Pancreas (tissue), 10 donors: ENCODE results near the gene PHYKPL. TPM values are rescaled to one million over a fixed set of nuclear protein-coding genes. Genes with fewer than 3 reads are reported as not detected.
A peak's percentile ranks its signal among the peaks of the same experiment; 100 is the strongest.

Source experiments
- ATAC-seq, 4 donors: fragments of 200-7000 bp; cut with Tn5 transposase; one replicate each; pipeline versions ENCODE4 v1.8.0 to v1.9.1; 2020; ENCODE audit warnings: mild to moderate bottlenecking in 4 of 4, moderate library complexity in 4 of 4
- DNase-seq, 6 donors: peaks; one replicate each; pipeline ENCODE4 v3.0.0-alpha.2; 2020
- FAIRE-seq: peaks from 2 replicates; lab custom pipeline; 2012; peaks lifted over from hg19 to GRCh38; lab: Jason Lieb, UNC
- H3K27ac ChIP-seq, 4 donors: fragments of 200-600 bp; sonication (generic); 1 replicate in 3 of 4; 2 replicates in 1 of 4; pipeline versions ENCODE4 v1.5.0 to v1.8.0; 2020
- H3K27me3 ChIP-seq, 4 donors: fragments of 200-600 bp; one replicate each; pipeline ENCODE4 v1.8.0; 2021
- H3K36me3 ChIP-seq, 3 donors: fragments of 200-600 bp; sonication (generic) in 1 of 3; one replicate each; pipeline versions ENCODE4 v1.5.0 to v1.8.0; 2020 to 2021
- H3K4me1 ChIP-seq, 3 donors: fragments of 200-600 bp; one replicate each; pipeline ENCODE4 v1.8.0; 2021
- H3K4me3 ChIP-seq, 4 donors: fragments of 200-600 bp; sonication (generic) in 2 of 4; one replicate each; pipeline versions ENCODE4 v1.5.0 to v1.8.0; 2020 to 2021
- H3K9me3 ChIP-seq, 4 donors: fragments of 200-600 bp; one replicate each; pipeline ENCODE4 v1.8.0; 2021
- WGBS, 2 donors: extraction: QIAGEN DNeasy Blood & Tissue Kit; methylation state at CpG; one replicate each; pipeline ENCODE4 v1.1.7; 2013; 5-methylcytosine and 5-hydroxymethylcytosine counted together
- intact Hi-C, 3 donors: fragments of 100-400 bp; cut with DNase I; formaldehyde crosslinking; loops; one replicate each; pipeline versions ENCODE4 v1.11.1 to v1.14.2; 2022
- polyA plus RNA-seq, 2 donors: library from polyadenylated mRNA; stranded (reverse); fragments of 200-250 nt; gene quantifications; one replicate each; pipeline ENCODE4 v1.2.3, GENCODE V29; 2013
- total RNA-seq, 6 donors: library from RNA; stranded (reverse); fragmentation: NEBNext Ultra II Directional in 4 of 6; extraction: Animal tissue kit (Norgen Biotek cat#: 25700) in 4 of 6; gene quantifications; one replicate each; pipeline versions ENCODE4 v1.2.1 to v1.2.4, GENCODE V29; 2021 to 2023
- TF ChIP-seq, protein P1 (sequence below), 4 donors: fragments of 200-600 bp; sonication (generic) in 3 of 4; IDR thresholded peaks; one replicate each; pipeline versions ENCODE4 v1.5.0 to v1.8.0; 2021; ENCODE audit warnings: antibody characterized with exemption in 4 of 4
- donor health status: healthy with polysubstance abuse.
- donor health status: DM: no; HTN: no; CAD: no; lungs with moderate emphysema.
- donor health status: DM: no; HTN: no; CAD: no.
- donor health status: control.
- donor health status: control.
- donor health status: Bipolar disorder and iron deficiency.
- donor health status: DM: yes; HTN: yes; CAD: no.
- donor health status: DM: no; HTN: no; CAD: no.
- donor health status: DM: no; HTN: no; CAD: no.
- donor health status: DM: yes; HTN: yes; CAD: no.

The PHYKPL gene
- total and polyA plus RNA-seq, 8 donors: 29.3 to 83.5 (median 39.2) TPM

DNA sequence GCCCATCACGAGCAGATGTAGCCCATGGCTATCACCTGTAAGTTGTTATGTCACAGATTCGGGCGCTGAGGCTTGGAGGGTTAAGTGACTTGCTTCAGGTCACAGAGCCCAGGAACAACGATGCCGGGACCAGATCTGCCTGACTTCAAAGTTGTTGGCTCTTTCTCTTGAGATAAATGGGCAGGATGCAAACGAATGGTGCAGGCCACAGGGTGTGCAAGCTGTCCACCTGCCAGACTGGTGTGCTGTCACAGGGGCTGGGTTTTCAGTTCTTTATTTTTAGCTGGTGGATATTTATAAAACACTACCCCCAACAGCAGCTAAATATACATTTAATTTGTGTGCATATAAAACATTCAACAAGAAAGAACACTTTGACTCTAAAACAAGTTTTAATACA, 17.7 kb upstream of the PHYKPL start:
- H3K36me3 ChIP-seq: no peaks in the 10 kb centered on the region
- H3K9me3 ChIP-seq: no peaks in the 10 kb centered on the region
- no peak overlapping the region for H3K4me3 ChIP-seq
- 59 to 60% methylated on average over 6 of the region's 6 CpGs for WGBS, 2 donors
- ATAC-seq (no peak), FAIRE-seq (no peak), DNase-seq (no peak)
- TF ChIP-seq, protein P1, sequence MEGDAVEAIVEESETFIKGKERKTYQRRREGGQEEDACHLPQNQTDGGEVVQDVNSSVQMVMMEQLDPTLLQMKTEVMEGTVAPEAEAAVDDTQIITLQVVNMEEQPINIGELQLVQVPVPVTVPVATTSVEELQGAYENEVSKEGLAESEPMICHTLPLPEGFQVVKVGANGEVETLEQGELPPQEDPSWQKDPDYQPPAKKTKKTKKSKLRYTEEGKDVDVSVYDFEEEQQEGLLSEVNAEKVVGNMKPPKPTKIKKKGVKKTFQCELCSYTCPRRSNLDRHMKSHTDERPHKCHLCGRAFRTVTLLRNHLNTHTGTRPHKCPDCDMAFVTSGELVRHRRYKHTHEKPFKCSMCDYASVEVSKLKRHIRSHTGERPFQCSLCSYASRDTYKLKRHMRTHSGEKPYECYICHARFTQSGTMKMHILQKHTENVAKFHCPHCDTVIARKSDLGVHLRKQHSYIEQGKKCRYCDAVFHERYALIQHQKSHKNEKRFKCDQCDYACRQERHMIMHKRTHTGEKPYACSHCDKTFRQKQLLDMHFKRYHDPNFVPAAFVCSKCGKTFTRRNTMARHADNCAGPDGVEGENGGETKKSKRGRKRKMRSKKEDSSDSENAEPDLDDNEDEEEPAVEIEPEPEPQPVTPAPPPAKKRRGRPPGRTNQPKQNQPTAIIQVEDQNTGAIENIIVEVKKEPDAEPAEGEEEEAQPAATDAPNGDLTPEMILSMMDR (IDR thresholded peaks at IDR 0.05): no peak
- no peaks in the 10 kb centered on the region for H3K27me3 ChIP-seq
- no peak overlapping the region for H3K27ac ChIP-seq
- intact Hi-C loops: no loop called here
- no peaks in the 10 kb centered on the region for H3K4me1 ChIP-seq

DNA sequence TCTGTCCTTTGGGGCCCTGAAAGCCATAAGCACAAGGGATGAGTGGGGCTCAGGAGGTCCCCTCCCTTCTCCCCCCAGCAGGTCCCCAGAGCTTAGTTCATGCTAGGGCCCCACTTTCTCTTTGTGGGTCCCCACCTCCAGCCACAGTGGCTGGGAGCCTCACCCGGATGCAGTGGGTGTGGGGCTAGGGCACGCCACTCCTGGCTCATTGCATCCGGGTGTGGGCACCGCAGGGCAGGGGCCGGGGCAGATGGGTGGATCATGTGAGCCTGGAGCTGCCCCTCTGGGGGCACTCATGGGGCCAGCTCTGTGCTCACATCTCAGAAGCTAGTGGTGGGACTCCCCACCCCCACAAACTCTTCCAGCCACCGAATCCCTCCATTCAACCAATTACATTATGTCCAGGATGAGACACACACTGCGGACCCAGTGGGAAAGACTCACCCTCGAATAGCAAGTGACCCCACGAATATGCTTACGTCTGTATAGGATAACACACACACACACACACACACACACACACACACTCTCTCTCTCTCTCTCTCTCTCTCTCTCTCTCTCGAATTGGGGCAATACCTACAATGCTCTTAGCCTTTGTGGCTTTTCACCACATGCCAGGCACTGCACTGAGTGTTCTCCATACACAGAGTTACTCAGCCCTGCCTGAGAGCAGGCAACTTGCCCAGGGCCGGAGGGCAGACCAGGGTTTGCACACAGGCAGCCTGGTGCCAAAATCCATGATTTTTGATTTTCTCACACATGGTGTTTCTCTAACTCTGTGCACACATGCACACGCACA, 16.8 kb upstream of the PHYKPL start:
- TF ChIP-seq, protein P1 (IDR thresholded peaks at IDR 0.05): no peak
- Histone ChIP-seq H3K9me3 (no peaks in the 10 kb centered on the region), H3K4me1 (no peaks in the 10 kb centered on the region), H3K36me3 (no peaks in the 10 kb centered on the region), H3K4me3 (no peak overlapping the region), H3K27ac (no peak overlapping the region), H3K27me3 (no peaks in the 10 kb centered on the region)
- peak in 1 of 4 donors; percentile 65 for ATAC-seq
- WGBS, 2 donors: 67 to 72% methylated on average over 12 to 13 of the region's 13 CpGs
- FAIRE-seq: no peak
- intact Hi-C loops: no loop called here
- peak in 1 of 6 donors; percentile 41 for DNase-seq

DNA sequence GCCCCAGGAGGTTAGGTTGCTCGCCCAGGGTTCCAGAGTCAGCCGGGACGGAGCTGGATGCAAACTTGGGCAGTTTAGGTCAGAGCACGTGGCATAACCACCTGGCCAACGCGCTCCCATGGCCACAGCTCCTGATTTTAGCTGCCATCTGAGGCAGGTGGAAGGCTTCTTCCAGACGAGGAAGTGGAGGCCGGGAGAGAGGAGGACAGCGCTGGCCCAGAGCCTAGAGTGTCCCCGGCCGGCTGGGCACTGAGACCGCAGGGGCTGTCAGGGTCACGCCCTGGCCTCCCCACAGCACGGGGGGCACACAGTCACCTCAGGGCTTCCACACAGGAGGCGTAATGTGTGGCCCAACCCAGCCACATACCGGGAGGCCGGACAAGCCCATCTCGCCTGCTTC, 16.1 kb upstream of the PHYKPL start:
- Histone ChIP-seq H3K27ac (no peak overlapping the region), H3K27me3 (no peaks in the 10 kb centered on the region), H3K36me3 (no peaks in the 10 kb centered on the region), H3K4me3 (no peak overlapping the region), H3K9me3 (no peaks in the 10 kb centered on the region), H3K4me1 (no peaks in the 10 kb centered on the region)
- TF ChIP-seq, protein P1 (IDR thresholded peaks at IDR 0.05): no peak
- ATAC-seq (no peak), DNase-seq (peak in 1 of 6 donors; percentile 52), FAIRE-seq (no peak)
- 83 to 89% methylated on average over 16 to 18 of the region's 18 CpGs for WGBS, 2 donors
- intact Hi-C loops: no loop called here

DNA sequence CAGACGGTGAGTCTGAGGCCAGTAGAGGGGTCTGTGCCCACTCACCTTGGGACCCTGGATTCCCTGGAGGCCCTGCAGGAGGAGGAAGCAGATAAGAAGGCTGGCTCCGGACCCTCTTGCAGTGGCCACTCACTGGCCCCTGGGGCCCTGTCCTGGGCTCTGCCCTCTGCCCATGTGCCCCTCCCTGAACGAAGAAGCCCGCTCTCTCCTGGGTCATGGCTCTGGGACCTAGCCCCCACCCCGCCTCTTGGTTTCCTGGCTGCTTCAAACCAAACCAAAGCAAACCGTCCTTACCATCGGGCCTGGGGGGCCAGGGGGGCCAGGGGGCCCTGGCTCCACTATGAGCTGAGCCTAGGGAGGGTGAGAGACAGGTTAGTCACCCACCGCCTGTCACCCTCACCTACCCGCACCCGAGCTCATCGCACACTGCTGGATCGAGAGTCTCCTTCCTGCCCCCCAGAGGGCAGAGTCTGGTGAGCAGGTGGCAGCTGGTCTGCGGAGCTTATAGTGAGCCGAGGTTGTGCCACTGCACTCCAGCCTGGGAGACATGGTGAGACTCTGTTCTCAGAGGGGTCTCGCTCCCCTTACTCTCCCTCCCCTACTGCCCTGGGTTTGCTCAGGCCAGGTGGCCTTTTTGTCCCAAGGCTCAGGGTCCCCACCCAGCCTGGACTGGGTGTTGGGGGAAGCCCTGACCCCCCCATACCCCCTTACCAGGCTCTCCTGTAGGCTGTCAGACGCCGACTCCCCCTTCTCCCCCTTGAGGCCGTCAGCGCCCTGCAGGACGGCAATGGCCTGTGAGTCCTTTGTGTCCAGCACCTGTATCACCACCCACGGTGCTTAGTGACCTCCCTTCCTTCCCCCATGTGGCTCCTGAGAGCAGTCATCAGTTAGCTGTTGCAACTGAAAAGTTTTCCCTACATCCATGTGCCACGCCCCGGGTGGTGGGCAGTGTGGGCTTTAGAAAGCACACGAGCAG, 15.2 kb upstream of the PHYKPL start:
- Histone ChIP-seq H3K9me3 (no peaks in the 10 kb centered on the region), H3K4me1 (no peaks in the 10 kb centered on the region), H3K27ac (no peak overlapping the region), H3K27me3 (no peaks in the 10 kb centered on the region), H3K4me3 (no peak overlapping the region), H3K36me3 (no peaks in the 10 kb centered on the region)
- intact Hi-C loops: no loop called here
- DNase-seq (peak in 1 of 6 donors; percentile 35), ATAC-seq (no peak), FAIRE-seq (no peak)
- WGBS, 2 donors: 50 to 55% methylated on average over 24 of the region's 24 CpGs
- TF ChIP-seq, protein P1 (IDR thresholded peaks at IDR 0.05): no peak
